ENCODE data around the gene ACIN1. TPM values are rescaled to one million over a fixed set of nuclear protein-coding genes. Genes with fewer than 3 reads are reported as not detected.
A peak's percentile ranks its signal among the peaks of the same experiment; 100 is the strongest.

ACIN1 gene
- total RNA-seq, 1 experiment from 2014 or later = 333 TPM

GRCh38 chr14:23118506-23119362 lies 23.8 kb upstream of the ACIN1 start, which contains the start of gene CEBPE:
TSS of gene CEBPE (minus strand) at chr14:23119255. CDS start at chr14:23119091, 164 bp downstream.
- no peak within 1 kb of the TSS for H2AK5ac ChIP-seq (ENCODE audit: insufficient read length, low read length)
- no peak within 1 kb of the TSS for H2BK120ac ChIP-seq (ENCODE audit: low read depth, low read length, poor library complexity, severe bottlenecking)
- no peaks in the 10 kb centered on the region for H3K9me3 ChIP-seq (ENCODE audit: control insufficient read depth, low read depth, low read length)
- H3K4ac ChIP-seq (ENCODE audit: low read depth, low read length) = no peak within 1 kb of the TSS
- no peak within 1 kb of the TSS; the same call in 1 of the 2 replicates for H3K14ac ChIP-seq (ENCODE audit: insufficient read depth, low read length)
- no CpG with 5 or more reads among the region's 32 CpGs for WGBS (ENCODE audit: extremely low coverage, insufficient read length, low lambda C conversion rate)
- no peaks in the 10 kb centered on the region for H3K27me3 ChIP-seq (ENCODE audit: insufficient read depth, low read length)
- no peak within 1 kb of the TSS for H2AFZ ChIP-seq (ENCODE audit: low read length)
- H4K20me1 ChIP-seq (ENCODE audit: control insufficient read depth, insufficient read depth, insufficient read length) = no peaks in the 10 kb centered on the region
- H3K79me1 ChIP-seq (ENCODE audit: insufficient read depth, low read depth, low read length, poor library complexity, severe bottlenecking) = no peaks in the 10 kb centered on the region
- Mint-ChIP-seq H3K4me3 (peak within 1 kb of the TSS in 1 of 2 experiments; percentile 56; a peak in 2 of 5 replicates), H3K27me3 (ENCODE audit: low read depth) (peaks cover 28% of the 10 kb centered on the region), H3K36me3 (ENCODE audit: insufficient read depth in 1 of 3, low read depth in 3 of 3) (no peaks in the 10 kb centered on the region; a peak in 1 of 7 replicates), H3K27ac (peak within 1 kb of the TSS in 1 of 3 experiments; percentile 28; a peak in 1 of 7 replicates), H3K4me1 (peaks cover 51 to 57% of the 10 kb centered on the region in 2 experiments), H3K9me3 (no peaks in the 10 kb centered on the region)
- H4K5ac ChIP-seq (ENCODE audit: insufficient read length, low read depth, low read length) = no peak within 1 kb of the TSS
- no peak within 1 kb of the TSS for H2BK20ac ChIP-seq (ENCODE audit: low read depth, low read length, poor library complexity, severe bottlenecking)
- no peak within 1 kb of the TSS for H3K9ac ChIP-seq (ENCODE audit: extremely low read depth, insufficient read length, low read length)
- no peak within 1 kb of the TSS for H3K56ac ChIP-seq (ENCODE audit: insufficient read length, low read depth, low read length)
- H2BK5ac ChIP-seq (ENCODE audit: insufficient read length, low read length) = no peak within 1 kb of the TSS
- DNase-seq = no peak
- H4K91ac ChIP-seq (ENCODE audit: insufficient read length, low read depth, low read length) = no peak within 1 kb of the TSS
- H3K27ac ChIP-seq (ENCODE audit: insufficient read length, low read depth, low read length) = no peak within 1 kb of the TSS
- H3K18ac ChIP-seq (ENCODE audit: insufficient read length, low read depth, low read length) = no peak within 1 kb of the TSS
- no peak within 1 kb of the TSS for H4K8ac ChIP-seq (replicated peaks; ENCODE audit: insufficient read length, low read depth, low read length)
- H2BK15ac ChIP-seq (ENCODE audit: low read depth, low read length) = no peak within 1 kb of the TSS
- H3K4me2 ChIP-seq (ENCODE audit: insufficient read depth, insufficient read length, low read length) = no peak within 1 kb of the TSS
- no peak within 1 kb of the TSS for H3K23ac ChIP-seq (ENCODE audit: insufficient read length, low read depth, low read length)
- no peak within 1 kb of the TSS for H3T11ph ChIP-seq (ENCODE audit: low read length)
- no peaks in the 10 kb centered on the region for H3K23me2 ChIP-seq (ENCODE audit: insufficient read length, low read depth, low read length, poor library complexity, severe bottlenecking)
- H2BK12ac ChIP-seq (ENCODE audit: insufficient read length, low read depth, low read length) = no peak within 1 kb of the TSS
- H3K79me2 ChIP-seq (ENCODE audit: insufficient read depth, low read length) = no peaks in the 10 kb centered on the region
- peaks cover 13% of the 10 kb centered on the region for H3K4me1 ChIP-seq (ENCODE audit: insufficient read depth, low read length)
- no peak for TF ChIP-seq CTCF (conservative IDR thresholded peaks at IDR 0.05)
